SK-N-MC (cell line): ENCODE measurements around the gene OR6C65.

ENCODE experiments used
- EZH2 ChIP-seq: fragments of 200-600 bp; sonication (generic); IDR thresholded peaks from one replicate; pipeline ENCODE4 v1.6.1; 2017; ENCODE audit warnings: antibody characterized with exemption
- FOXP2 ChIP-seq: optimal IDR thresholded peaks from 2 replicates; pipeline ENCODE3; 2011; ENCODE audit warnings: mild to moderate bottlenecking, moderate library complexity; ENCODE audit not compliant: insufficient read depth; ENCODE audit errors: extremely low read length, control extremely low read depth
- POLR2AphosphoS5 ChIP-seq: IDR thresholded peaks from 2 replicates; pipeline ENCODE4 v1.6.1; 2012; ENCODE audit warnings: mild to moderate bottlenecking, low read depth, low read length, borderline replicate concordance

DNA sequence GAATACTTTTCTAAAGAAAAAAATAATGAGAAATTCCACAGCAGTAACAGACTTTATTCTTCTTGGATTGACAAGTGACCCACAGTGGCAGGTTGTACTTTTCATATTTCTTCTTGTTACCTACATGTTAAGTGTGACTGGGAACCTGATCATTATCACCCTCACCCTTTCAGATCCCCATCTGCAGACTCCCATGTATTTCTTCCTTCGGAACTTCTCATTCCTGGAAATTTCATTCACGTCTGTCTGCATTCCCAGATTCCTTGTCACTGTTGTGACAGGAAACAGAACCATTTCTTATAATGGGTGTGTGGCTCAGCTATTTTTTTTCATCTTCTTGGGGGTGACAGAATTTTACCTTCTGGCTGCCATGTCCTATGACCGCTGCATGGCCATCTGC, 35.2 kb upstream of the OR6C65 start:
- TF ChIP-seq EZH2 (no peak), POLR2AphosphoS5 (no peak), FOXP2 (no peak)
